ENCODE data around the gene DHRSX.
"Not testable (repeated sequence)": the region's sequence is repeated elsewhere in the genome, so short reads cannot be mapped to it uniquely, and the experiment has no call there.

DHRSX gene

DNA sequence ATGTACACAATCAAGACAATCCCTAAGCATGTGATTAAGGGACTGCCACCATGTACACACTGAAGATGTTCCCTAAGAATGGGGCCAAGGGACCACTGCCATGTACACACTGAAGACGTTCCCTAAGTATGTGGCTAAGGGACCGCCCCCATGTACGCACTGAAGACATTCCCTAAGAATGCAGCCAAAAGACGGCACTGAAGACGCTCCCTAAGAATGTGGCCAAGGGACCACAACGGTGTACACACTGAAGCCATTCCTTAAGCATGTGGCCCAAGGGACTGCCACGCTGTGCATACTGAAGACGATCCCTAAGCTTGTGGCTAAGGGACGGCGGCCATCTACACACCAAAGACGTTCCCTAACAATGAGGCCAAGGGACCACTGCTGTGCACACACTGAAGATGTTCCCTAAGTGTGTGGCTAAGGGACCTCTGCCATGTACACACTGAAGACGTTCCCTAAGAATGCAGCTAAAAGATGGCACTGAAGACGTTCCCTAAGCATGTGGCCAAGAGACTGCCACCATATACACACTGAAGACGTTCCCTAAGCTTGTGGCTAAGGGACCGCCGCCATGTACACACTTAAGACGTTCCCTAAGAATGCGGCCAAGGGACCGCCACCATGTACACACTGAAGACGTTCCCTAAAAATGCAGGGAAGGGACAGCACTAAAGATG, 26.4 kb downstream of the DHRSX start:
- peaks cover 38% of the 10 kb centered on the region for H3K4me1 Mint-ChIP-seq
- H3K9me3 Mint-ChIP-seq: no peaks in the 10 kb centered on the region
- ATAC-seq (replicated peaks; ENCODE audit: extremely low read depth, poor library complexity, severe bottlenecking) (no peak), DNase-seq (ENCODE audit: low spot score in 2 of 2) (no peak)
- H3K4me3 Mint-ChIP-seq: no peak overlapping the region
- peaks cover 4% of the 10 kb centered on the region for H3K36me3 Mint-ChIP-seq (ENCODE audit: insufficient read depth)
- no peak overlapping the region for H3K27ac Mint-ChIP-seq (ENCODE audit: low read depth)
- no peaks in the 10 kb centered on the region for H3K27me3 Mint-ChIP-seq

DNA sequence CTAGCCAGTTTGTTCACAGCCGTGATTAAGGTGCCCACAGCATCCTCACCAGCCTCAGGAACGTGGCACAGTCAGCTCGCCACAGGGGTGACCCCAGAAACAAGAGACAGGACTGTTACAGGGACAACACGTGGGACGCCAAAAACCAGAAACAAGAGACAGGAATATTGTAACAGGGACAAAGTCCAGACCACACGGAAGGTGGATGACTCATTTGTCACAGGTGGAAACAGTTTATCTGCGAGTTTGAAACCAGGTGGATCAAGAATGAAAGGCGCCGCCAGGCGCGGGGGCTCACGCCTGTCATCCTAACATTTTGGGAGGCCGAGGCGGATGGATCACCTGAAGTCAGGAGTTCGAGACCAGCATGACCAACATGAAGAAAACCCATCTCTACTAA, 27.7 kb downstream of the DHRSX start:
- H3K27ac Mint-ChIP-seq (ENCODE audit: low read depth); H3K9me3 Mint-ChIP-seq; ATAC-seq (replicated peaks; ENCODE audit: extremely low read depth, poor library complexity, severe bottlenecking); H3K4me3 Mint-ChIP-seq; DNase-seq (ENCODE audit: low spot score in 2 of 2); H3K36me3 Mint-ChIP-seq (ENCODE audit: insufficient read depth); H3K27me3 Mint-ChIP-seq: not testable (repeated sequence)
- peaks cover 39% of the 10 kb centered on the region for H3K4me1 Mint-ChIP-seq

DNA sequence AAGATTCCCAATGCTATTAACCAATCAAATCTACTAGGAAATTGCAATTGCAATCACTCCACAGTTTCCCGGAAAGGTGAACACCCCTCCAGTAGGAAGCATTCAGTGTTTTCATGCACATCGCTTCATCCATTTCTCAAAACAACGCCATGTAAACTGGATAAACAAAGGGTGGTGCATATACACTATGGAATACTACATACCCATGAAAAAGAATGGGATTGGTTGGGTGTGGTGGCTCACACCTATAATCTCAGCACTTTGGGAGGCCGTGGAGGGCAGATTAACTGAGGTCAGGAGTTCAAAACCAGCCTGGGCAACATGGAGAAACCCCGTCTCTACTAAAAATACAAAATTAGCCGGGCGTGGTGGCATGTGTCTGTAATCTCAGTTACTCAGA, 29.1 kb downstream of the DHRSX start:
- no peaks in the 10 kb centered on the region for H3K27me3 Mint-ChIP-seq
- no peaks in the 10 kb centered on the region for H3K9me3 Mint-ChIP-seq
- H3K4me1 Mint-ChIP-seq: peaks cover 38% of the 10 kb centered on the region
- no peak for DNase-seq (ENCODE audit: low spot score in 2 of 2)
- peaks cover 4% of the 10 kb centered on the region for H3K36me3 Mint-ChIP-seq (ENCODE audit: insufficient read depth)
- no peak overlapping the region for H3K4me3 Mint-ChIP-seq
- no peak for ATAC-seq (replicated peaks; ENCODE audit: extremely low read depth, poor library complexity, severe bottlenecking)
- H3K27ac Mint-ChIP-seq (ENCODE audit: low read depth): no peak overlapping the region

DNA sequence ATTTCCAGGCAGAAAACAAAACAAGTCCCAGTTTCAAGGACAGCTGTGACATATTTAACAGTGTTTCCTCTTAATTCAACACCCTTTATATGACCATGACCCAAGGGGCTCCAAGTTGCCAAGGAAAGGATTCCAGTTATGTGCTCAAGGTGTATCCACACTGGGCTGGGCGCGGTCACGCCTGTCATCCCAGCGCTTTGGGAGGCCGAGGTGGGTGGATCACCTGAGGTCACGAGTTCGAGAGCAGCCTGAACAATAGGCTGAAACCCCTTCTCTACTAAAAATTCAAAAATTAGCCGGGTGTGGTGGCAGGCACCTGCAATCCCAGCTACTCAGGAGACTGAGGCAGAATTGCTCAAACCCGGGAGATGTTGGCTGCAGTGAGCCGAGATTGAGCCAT, 29.6 kb downstream of the DHRSX start:
- H3K4me3 Mint-ChIP-seq; DNase-seq (ENCODE audit: low spot score in 2 of 2); H3K27me3 Mint-ChIP-seq; H3K9me3 Mint-ChIP-seq; H3K36me3 Mint-ChIP-seq (ENCODE audit: insufficient read depth); H3K27ac Mint-ChIP-seq (ENCODE audit: low read depth); ATAC-seq (replicated peaks; ENCODE audit: extremely low read depth, poor library complexity, severe bottlenecking): not testable (repeated sequence)
- H3K4me1 Mint-ChIP-seq: peaks cover 35% of the 10 kb centered on the region

DNA sequence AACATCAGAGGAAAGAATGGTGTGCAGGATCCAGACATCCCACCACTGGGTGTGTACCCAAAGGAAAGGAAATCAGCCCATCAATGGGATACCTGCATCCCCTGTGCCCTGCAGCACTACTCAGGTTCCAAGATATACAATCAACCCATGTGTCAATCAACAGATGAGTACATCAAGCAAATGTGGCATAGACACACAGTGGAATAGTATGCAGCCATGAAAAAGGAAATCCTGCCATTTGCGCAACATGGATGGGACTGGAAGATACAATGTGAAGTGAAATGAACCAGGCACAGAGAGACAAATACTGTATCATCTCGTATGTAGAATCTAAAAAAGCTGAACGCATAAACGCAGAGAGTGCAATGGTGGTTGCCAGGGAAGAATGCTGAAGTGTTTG, 30.9 kb downstream of the DHRSX start:
- not testable (repeated sequence) for H3K27ac Mint-ChIP-seq (ENCODE audit: low read depth); H3K36me3 Mint-ChIP-seq (ENCODE audit: insufficient read depth); H3K4me3 Mint-ChIP-seq; H3K9me3 Mint-ChIP-seq; DNase-seq (ENCODE audit: low spot score in 2 of 2); H3K27me3 Mint-ChIP-seq; ATAC-seq (replicated peaks; ENCODE audit: extremely low read depth, poor library complexity, severe bottlenecking)
- peaks cover 37% of the 10 kb centered on the region for H3K4me1 Mint-ChIP-seq

DNA sequence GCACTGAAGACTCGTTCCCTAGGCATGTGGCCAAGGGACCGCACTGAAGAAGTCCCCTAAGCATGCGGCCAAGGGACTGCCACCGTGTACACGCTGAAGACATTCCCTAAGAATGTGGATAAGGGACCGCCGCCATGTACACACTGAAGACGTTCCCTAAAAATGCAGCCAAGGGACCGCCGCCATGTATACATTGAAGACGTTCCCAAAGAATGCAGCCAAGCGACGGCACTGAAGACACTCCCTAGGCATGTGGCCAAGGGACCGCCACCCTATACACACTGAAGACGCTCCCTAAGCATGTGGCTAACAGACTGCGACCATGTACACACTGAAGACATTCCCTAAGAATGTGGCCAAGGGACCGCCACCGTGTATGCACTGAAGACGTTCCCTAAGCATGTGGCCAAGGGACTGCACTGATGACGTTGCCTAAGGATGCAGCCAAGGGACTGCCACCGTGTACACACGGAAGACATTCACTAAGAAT, 31.5 kb downstream of the DHRSX start:
- ATAC-seq (replicated peaks; ENCODE audit: extremely low read depth, poor library complexity, severe bottlenecking) (no peak), DNase-seq (ENCODE audit: low spot score in 2 of 2) (no peak)
- Mint-ChIP-seq H3K27me3 (no peaks in the 10 kb centered on the region), H3K4me1 (peaks cover 37% of the 10 kb centered on the region), H3K36me3 (ENCODE audit: insufficient read depth) (peaks cover 2% of the 10 kb centered on the region), H3K4me3 (no peak overlapping the region), H3K9me3 (no peaks in the 10 kb centered on the region), H3K27ac (ENCODE audit: low read depth) (no peak overlapping the region)

DNA sequence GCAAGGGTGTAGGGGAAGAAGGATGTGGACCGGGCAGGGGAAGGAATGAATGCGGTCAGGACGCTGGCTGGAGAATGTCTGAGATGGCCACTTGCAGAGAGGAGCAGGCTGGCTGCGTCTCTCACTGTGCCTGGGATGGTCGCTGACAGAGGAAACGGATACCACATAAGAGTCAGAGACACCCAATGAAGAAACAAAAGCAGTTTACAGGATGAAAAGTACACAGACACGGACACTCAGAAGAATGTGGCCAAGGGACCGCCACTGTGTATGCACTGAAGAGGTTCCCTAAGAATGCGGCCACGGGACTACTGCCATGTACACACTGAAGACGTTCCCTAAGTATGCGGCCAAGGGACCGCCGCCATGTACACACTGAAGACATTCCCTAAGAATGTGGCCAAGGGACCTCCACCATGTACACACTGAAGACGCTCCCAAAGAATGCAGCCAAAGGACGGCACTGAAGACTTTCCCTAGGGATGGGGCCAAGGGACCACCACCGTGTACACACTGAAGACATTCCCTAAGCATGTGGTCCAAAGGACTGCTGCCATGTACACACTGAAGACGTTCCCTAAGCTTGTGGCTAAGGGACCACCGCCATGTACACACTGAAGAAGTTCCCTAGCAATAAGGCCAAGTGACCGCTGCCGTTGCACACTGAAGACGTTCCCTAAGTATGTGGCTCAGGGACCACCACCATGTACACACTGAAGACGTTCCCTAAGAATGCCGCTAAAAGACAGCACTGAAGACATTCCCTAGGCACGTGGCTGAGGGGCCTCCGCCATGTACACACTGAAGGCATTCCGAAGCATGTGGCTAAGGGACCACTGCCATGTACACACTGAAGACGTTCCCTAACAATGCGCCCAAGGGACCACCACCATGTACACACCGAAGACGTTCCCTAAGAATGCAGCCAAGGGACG, 32.2 kb downstream of the DHRSX start:
- no peak for DNase-seq (ENCODE audit: low spot score in 2 of 2)
- no peak overlapping the region for H3K4me3 Mint-ChIP-seq
- peaks cover 38% of the 10 kb centered on the region for H3K4me1 Mint-ChIP-seq
- peaks cover 2% of the 10 kb centered on the region for H3K36me3 Mint-ChIP-seq (ENCODE audit: insufficient read depth)
- no peaks in the 10 kb centered on the region for H3K27me3 Mint-ChIP-seq
- no peak overlapping the region for H3K27ac Mint-ChIP-seq (ENCODE audit: low read depth)
- H3K9me3 Mint-ChIP-seq: no peaks in the 10 kb centered on the region
- no peak for ATAC-seq (replicated peaks; ENCODE audit: extremely low read depth, poor library complexity, severe bottlenecking)

DNA sequence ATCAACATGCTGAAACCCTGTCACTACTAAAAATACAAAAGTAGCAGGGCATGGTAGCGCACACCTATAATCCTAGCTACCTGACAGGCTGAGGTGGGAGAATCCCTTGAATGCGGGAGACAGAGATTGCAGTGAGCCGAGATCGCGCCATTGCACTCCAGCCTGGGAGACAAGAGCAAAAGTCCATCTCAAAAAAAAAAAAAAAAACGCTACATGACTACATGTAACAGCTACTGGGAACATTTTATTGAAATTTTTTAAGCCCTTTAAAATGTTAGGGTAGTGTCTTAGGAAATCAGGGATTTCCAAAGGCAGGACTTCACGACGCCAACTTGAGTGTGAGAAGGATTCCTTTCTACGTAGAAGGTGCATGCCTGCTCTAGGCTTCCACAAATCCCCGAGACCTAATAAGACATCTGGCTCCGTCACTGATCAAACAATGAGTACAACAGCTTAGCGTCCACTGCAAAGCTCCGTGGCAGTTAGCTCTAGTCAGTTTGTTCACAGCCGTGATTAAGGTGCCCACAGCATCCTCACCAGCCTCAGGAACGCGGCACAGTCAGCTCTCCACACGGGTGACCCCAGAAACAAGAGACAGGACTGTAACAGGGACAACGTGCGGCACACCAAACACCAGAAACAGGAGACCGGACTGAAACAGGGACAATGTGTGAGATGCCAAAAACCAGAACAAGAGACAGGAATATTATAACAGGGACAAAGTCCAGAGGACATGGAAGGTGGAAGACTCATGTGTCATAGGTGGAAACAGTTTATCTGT, 33.7 kb downstream of the DHRSX start:
- H3K4me3 Mint-ChIP-seq: no peak overlapping the region

DNA sequence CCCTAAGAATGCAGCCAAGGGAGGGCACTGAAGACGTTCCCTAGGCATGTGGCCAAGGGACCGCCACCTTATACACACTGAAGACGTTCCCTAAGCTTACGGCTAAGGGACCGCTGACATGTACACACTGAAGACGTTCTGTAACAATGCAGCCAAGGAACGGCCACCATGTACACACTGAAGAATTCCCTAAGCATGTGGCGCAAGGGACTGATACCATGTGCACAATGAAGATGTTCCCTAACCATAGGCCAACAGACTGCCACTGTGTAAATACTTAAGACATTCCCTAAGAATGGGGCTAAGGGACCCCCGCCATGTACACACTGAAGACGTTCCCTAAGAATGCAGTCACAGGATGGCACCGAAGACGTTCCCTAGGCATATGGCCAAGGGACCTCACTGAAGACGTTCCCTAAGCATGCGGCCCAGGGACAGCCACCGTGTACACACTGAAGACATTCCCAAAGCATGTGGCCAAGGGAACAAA, 36.1 kb downstream of the DHRSX start:
- Mint-ChIP-seq H3K4me1 (peaks cover 52% of the 10 kb centered on the region), H3K27ac (ENCODE audit: low read depth) (no peak overlapping the region), H3K36me3 (ENCODE audit: insufficient read depth) (no peaks in the 10 kb centered on the region), H3K9me3 (no peaks in the 10 kb centered on the region), H3K27me3 (no peaks in the 10 kb centered on the region), H3K4me3 (no peak overlapping the region)
- DNase-seq (ENCODE audit: low spot score in 2 of 2) (no peak), ATAC-seq (replicated peaks; ENCODE audit: extremely low read depth, poor library complexity, severe bottlenecking) (no peak)

More for the DNA sequence above, 33.7 kb downstream of the DHRSX start:
- H3K27ac Mint-ChIP-seq (ENCODE audit: low read depth): no peak overlapping the region
- H3K4me1 Mint-ChIP-seq: peaks cover 44% of the 10 kb centered on the region
- ATAC-seq (replicated peaks; ENCODE audit: extremely low read depth, poor library complexity, severe bottlenecking) (no peak), DNase-seq (ENCODE audit: low spot score in 2 of 2) (no peak)
- H3K9me3 Mint-ChIP-seq: no peaks in the 10 kb centered on the region
- H3K27me3 Mint-ChIP-seq: no peaks in the 10 kb centered on the region
- peaks cover 2% of the 10 kb centered on the region for H3K36me3 Mint-ChIP-seq (ENCODE audit: insufficient read depth)

DNA sequence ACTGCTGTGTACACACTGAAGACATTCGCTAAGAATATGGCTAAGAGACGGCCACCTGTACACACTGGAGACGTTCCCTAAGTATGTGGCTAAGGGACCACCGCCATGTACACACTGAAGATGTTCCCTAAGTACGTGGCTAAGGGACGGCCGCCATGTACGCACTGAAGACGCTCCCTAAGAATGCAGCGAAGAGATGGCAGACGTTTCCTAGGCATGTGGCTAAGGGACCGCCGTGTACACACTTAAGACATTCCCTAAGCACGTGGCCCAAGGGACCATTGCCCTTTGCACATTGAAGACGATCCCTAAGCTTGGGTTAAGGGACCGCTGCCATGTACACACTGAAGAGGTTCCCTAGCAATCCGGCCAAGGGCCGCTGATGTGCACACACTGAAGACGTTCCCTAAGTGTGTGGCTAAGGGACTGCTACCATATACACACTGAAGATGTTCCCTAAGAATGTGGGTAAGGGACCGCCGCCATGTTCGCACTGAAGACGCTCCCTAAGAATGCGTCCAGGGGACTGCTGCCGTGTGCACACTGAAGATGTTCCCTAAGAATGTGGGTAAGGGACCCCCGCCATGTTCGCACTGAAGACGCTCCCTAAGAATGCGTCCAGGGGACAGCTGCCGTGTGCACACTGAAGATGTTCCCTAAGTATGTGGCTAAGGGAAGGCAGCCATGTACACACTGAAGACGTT, 36.7 kb downstream of the DHRSX start:
- no peak for DNase-seq (ENCODE audit: low spot score in 2 of 2)
- Mint-ChIP-seq H3K9me3 (no peaks in the 10 kb centered on the region), H3K27ac (ENCODE audit: low read depth) (no peak overlapping the region), H3K27me3 (no peaks in the 10 kb centered on the region), H3K4me1 (peaks cover 55% of the 10 kb centered on the region), H3K4me3 (no peak overlapping the region), H3K36me3 (ENCODE audit: insufficient read depth) (no peaks in the 10 kb centered on the region)
- ATAC-seq (replicated peaks; ENCODE audit: extremely low read depth, poor library complexity, severe bottlenecking): no peak

DNA sequence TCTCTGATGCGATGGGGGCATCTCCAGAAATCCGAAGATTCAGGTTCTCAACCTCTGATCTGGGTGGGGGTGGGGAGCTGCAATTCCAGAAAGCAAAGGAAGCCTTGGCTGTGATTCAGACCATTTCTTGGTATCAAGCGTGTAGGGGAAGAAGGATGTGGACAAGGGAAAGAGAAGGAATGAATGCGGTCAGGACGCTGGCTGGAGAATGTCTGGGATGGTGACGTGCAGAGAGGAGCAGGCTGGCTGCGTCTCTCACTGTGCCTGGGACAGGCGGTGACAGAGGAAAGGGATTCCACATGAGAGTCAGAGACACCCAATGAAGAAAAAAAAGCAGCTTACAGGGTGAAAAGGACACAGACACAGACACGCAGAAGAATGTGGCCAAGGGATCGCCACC, 37.3 kb downstream of the DHRSX start:
- H3K4me3 Mint-ChIP-seq; H3K9me3 Mint-ChIP-seq; H3K27ac Mint-ChIP-seq (ENCODE audit: low read depth); ATAC-seq (replicated peaks; ENCODE audit: extremely low read depth, poor library complexity, severe bottlenecking); DNase-seq (ENCODE audit: low spot score in 2 of 2); H3K36me3 Mint-ChIP-seq (ENCODE audit: insufficient read depth); H3K27me3 Mint-ChIP-seq: not testable (repeated sequence)
- H3K4me1 Mint-ChIP-seq: peaks cover 50% of the 10 kb centered on the region

DNA sequence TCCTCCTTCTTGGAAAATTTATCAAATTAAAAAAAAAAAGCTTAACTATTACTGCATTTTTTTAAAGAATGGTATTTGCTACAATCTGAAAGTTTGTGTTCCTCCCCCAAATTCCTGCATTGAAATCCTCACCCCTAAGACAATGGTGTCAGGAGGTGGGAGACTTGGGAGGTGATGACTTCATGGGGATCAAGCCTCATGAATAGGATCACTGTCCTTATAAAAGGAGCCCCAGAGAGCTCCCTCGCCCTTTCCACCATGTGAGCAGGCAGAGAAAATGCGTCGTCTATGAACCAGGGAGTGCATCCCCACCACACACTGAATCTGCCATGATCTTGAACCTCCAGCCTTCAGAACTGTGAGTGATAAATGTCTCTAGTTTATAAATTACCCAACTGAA, 38.0 kb downstream of the DHRSX start:
- no peak overlapping the region for H3K27ac Mint-ChIP-seq (ENCODE audit: low read depth)
- no peak for ATAC-seq (replicated peaks; ENCODE audit: extremely low read depth, poor library complexity, severe bottlenecking)

More for the DNA sequence above, 38.0 kb downstream of the DHRSX start:
- Mint-ChIP-seq H3K36me3 (ENCODE audit: insufficient read depth) (no peaks in the 10 kb centered on the region), H3K27me3 (no peaks in the 10 kb centered on the region), H3K4me3 (no peak overlapping the region), H3K9me3 (peaks cover 5% of the 10 kb centered on the region), H3K4me1 (peaks cover 43% of the 10 kb centered on the region)
- DNase-seq (ENCODE audit: low spot score in 2 of 2): no peak
